Rectal smooth muscle tissue (tissue), 1 donor: ENCODE measurements around the gene CDK9.
A peak's percentile ranks its signal among the peaks of the same experiment; 100 is the strongest.

Experiments
- H3K27ac ChIP-seq: one replicate; pipeline ENCODE4 v1.7.0; 2013; ENCODE audit warnings: low read depth, low read length, inconsistent platforms
- H3K27me3 ChIP-seq: one replicate; pipeline ENCODE4 v1.7.0; 2013; ENCODE audit warnings: low read length; ENCODE audit not compliant: control insufficient read depth, insufficient read depth
- H3K36me3 ChIP-seq: one replicate; pipeline ENCODE4 v1.7.0; 2013; ENCODE audit warnings: low read length; ENCODE audit not compliant: control insufficient read depth, insufficient read depth
- H3K4me1 ChIP-seq: one replicate; pipeline ENCODE4 v1.7.0; 2013; ENCODE audit warnings: low read length; ENCODE audit not compliant: control insufficient read depth, insufficient read depth
- H3K4me3 ChIP-seq: one replicate; pipeline ENCODE4 v1.7.0; 2013; ENCODE audit warnings: low read length
- H3K9ac ChIP-seq: one replicate; pipeline ENCODE4 v1.7.0; 2013; ENCODE audit warnings: low read length

Gene CDK9

DNA sequence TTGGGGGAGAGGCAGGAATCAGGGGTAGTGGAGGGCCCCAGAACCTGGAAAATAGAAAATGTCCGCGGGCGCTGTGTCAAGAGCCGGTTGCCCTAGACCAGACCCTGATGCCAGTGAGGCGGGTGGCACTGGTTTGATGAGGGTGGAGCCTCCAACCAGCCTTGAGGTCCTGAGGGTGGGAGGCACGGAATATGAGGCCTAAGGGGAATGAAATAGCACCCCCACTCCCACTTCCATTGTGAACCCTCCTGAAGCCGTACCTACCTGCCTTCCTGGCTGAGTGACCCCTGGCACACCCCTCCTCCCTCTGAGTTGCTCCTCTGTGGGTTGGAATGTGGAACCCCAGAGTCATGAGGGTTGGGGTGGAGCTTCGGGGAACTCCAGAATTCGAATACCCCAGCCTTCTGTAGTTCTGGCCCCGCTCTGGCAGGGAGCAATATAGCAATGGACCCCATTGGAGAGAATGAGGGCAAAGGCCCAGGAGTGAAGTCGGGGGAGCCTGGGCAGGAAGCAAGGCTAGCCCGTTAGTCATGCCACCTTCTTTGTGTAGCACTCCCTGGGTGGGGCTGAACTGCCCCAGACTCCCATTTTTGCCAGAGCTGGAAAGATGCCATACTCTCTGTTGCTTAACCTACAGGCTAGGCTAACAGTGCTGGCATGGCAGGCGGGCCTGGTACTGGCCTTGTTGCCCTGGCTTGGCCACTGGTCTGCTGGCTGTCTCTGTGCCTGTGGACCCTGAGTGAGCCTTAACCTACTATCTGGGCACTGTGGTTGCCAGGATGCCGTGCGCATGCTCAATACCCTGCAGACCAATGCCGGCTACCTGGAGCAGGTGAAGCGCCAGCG is 17.9 kb downstream of the CDK9 start:
- Histone ChIP-seq H3K36me3 (peaks cover 11% of the 10 kb centered on the region), H3K9ac (peak overlapping the region; percentile 79), H3K27me3 (no peaks in the 10 kb centered on the region), H3K4me3 (peak overlapping the region; percentile 88), H3K4me1 (peaks cover 10% of the 10 kb centered on the region), H3K27ac (peak overlapping the region; percentile 80)

DNA sequence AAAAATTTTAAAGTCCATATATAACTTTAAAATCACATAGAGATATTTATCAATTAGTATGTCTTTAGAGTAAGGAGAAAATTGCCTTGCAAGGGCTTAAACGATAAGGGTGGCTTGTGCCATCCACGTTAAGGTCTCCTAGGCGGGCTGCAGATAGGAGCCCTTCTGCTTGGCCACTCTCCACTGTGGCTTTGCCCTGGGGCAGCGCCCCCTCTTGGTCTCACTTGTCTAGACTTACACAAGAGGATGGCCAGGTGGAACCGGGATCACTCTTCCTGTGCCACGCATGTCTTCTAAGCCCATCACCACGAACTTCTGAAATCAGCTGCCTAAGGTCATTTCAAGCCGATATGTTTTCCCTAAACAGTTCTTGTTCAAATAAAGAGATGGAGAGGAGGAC is 19.8 kb downstream of the CDK9 start:
- H3K27ac ChIP-seq = no peak overlapping the region
- H3K36me3 ChIP-seq = peaks cover 12% of the 10 kb centered on the region
- no peak overlapping the region for H3K9ac ChIP-seq
- no peaks in the 10 kb centered on the region for H3K27me3 ChIP-seq
- no peak overlapping the region for H3K4me3 ChIP-seq
- peaks cover 10% of the 10 kb centered on the region for H3K4me1 ChIP-seq

DNA sequence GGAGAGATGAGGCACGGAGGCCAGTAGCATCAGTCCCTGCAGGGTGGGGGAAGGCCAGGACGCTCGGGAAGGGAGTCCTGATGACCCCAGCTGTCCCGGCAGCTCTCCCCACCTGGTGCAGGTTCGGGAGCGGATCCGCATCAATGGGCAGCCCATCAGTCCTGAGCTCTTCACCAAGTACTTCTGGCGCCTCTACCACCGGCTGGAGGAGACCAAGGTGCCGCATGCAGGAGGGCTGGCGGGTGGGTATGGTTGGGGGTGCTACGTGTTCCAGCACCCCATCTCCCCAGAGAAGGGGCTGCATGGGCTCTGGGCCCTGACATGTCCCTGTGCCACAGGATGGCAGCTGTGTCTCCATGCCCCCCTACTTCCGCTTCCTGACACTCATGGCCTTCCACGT is 21.0 kb downstream of the CDK9 start:
- Histone ChIP-seq H3K27ac (no peak overlapping the region), H3K36me3 (peaks cover 14% of the 10 kb centered on the region), H3K27me3 (no peaks in the 10 kb centered on the region), H3K9ac (no peak overlapping the region), H3K4me3 (no peak overlapping the region), H3K4me1 (peaks cover 10% of the 10 kb centered on the region)

DNA sequence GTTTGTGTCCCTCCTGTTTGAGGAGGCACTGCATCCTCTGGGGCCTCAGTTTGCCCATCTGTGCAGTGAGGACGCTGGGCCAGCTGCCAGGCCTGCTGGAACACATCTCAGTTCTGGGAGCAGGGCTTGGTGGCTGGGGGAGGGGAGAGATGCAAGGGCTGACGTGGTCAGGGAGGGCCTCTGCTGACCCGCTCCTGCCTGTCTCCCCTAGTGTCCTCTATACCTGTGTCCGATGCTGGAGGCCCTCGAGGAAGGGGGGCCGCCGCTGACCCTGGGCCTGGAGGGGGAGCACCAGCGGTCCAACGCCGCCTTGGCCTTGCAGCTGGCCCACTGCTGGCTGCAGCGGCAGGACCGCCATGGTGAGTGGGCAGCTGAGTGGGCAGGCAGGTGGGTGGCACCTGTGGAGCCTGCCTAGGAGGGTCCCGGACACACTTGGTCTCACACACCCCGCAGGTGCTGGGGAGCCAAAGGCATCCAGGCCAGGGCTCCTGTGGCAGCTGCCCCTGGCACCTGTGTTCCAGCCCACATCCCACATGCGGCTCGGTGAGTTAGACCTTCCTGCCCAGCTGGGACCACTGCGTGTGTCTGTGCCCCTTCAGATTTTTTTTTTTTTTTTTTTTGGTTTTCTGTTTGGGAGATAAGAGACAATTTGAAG is 22.6 kb downstream of the CDK9 start:
- Histone ChIP-seq H3K4me1 (peaks cover 9% of the 10 kb centered on the region), H3K27ac (no peak overlapping the region), H3K9ac (no peak overlapping the region), H3K27me3 (no peaks in the 10 kb centered on the region), H3K36me3 (peaks cover 22% of the 10 kb centered on the region), H3K4me3 (no peak overlapping the region)

DNA sequence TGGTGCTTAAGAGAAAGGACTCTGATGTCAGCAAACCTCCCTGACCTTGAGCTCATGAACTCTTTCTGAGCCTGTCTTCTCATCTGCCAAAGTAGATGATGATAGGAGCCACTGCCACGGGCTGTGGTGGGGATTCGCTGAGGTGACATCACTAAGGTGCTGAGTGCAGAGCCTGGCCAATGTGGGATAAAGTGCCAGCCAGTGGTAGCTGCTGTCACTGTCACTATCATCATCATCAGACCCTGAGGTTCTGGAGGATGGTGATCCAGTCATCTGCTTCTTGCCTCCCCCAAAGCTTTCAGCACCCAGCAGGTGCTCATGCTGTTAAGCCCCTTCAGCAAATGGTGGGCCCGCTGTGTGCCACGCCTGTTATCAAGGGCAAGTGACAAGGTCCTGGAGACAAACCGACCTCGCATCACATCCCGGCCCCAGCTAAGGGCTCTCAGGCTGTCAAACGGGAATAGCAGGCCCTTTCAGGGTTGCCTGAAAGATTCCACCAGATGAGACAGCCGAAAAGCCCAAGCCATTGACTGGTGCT is 23.2 kb downstream of the CDK9 start:
- peaks cover 3% of the 10 kb centered on the region for H3K4me1 ChIP-seq
- peaks cover 27% of the 10 kb centered on the region for H3K36me3 ChIP-seq
- H3K27me3 ChIP-seq = no peaks in the 10 kb centered on the region
- H3K27ac ChIP-seq = no peak overlapping the region
- no peak overlapping the region for H3K9ac ChIP-seq
- no peak overlapping the region for H3K4me3 ChIP-seq

DNA sequence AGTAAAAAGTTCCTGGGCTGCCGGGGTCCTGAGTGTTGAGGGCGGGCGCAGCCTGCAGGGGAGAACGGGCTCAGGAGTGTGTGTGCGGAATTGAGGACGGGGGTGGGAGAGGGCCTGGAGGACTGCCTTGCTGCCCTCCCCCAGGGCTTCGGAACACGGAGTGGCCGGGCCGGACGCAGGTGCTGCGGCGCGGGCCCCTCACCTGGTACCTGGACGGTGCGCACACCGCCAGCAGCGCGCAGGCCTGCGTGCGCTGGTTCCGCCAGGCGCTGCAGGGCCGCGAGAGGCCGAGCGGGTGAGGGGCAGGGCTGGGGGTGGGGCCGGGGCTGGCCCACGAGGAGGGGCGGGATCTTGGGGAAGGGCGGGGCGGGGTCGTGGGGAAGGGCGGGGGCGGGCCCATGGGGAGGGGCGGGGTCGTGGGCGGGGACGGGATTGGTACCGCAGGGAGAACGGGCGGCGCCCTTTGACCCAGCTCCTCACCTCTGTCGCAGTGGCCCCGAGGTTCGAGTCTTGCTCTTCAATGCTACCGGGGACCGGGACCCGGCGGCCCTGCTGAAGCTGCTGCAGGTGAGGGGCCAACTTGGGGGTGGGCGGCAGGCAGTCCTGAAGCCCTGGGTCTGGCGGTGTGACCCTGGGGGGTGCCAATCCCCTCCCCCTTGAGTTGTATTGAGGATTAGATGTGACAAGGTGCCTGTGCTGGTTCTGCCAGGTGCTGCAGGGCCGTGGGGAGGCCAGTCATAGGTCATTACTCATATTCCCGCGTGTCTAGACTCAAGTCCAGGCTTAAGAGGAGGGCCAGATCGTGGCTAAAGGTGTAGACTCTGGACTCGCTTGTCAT is 23.9 kb downstream of the CDK9 start:
- H3K4me3 ChIP-seq = no peak overlapping the region
- H3K4me1 ChIP-seq = no peaks in the 10 kb centered on the region
- H3K27ac ChIP-seq = no peak overlapping the region
- H3K36me3 ChIP-seq = peaks cover 28% of the 10 kb centered on the region
- no peaks in the 10 kb centered on the region for H3K27me3 ChIP-seq
- no peak overlapping the region for H3K9ac ChIP-seq

DNA sequence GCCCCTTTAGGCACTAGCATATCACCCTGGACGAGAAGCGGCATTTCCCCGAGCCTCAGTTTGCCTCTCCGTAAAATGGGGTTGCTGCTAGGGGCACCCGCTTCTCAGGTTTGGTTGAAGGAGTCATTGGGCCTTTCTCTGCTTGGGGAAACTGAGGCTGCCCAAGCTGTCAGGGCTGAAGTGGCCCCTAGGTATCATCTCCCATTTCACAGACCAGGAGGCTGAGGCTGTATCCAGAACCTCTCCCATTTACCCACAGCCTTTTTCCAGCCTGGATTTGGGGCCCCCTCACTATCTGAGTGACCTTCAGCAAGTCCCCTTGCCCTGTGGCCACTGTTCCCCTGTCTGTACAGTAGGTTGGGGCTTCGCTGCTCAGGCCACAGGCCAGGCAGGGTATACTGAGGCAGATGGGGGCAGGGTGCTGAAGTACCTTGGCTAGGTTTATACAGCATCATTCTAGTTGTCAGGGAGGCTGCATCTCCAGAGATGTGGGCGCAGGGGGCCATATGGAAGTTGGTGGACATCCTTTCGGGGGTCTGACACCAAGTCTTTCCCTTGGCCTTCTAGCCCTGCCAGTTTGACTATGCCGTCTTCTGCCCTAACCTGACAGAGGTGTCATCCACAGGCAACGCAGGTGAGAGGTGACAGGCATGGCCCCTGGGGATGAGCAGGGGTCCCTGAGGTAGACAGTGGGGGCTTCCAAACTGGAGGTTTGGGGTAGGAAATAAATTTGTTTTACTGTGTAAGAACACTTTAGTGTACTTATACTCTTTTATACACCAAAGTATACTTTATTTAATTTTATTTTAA is 24.7 kb downstream of the CDK9 start:
- Histone ChIP-seq H3K9ac (no peak overlapping the region), H3K27ac (no peak overlapping the region), H3K36me3 (peaks cover 31% of the 10 kb centered on the region), H3K4me1 (no peaks in the 10 kb centered on the region), H3K27me3 (no peaks in the 10 kb centered on the region), H3K4me3 (no peak overlapping the region)

DNA sequence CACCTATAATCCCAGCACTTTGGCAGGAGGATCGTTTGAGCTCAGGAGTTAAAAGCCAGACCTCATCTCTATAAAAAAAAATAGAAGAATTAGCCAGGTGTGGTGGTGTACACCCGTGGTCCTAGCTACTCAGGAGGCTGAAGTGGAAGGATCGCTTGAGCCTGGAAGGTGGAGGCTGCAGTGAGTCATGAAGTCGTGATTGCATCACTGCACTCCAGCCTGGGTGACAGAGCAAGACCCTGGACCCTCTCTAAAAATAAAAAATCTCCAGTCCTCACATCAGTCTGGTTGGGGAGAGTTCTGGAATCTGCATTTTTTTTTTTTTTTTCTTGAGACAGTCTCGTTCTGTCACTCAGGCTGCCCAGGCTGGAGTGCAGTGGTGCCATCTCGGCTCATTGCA is 26.2 kb downstream of the CDK9 start:
- Histone ChIP-seq H3K27me3 (no peaks in the 10 kb centered on the region), H3K36me3 (peaks cover 32% of the 10 kb centered on the region), H3K4me1 (no peaks in the 10 kb centered on the region), H3K9ac (no peak overlapping the region), H3K4me3 (no peak overlapping the region), H3K27ac (no peak overlapping the region)

DNA sequence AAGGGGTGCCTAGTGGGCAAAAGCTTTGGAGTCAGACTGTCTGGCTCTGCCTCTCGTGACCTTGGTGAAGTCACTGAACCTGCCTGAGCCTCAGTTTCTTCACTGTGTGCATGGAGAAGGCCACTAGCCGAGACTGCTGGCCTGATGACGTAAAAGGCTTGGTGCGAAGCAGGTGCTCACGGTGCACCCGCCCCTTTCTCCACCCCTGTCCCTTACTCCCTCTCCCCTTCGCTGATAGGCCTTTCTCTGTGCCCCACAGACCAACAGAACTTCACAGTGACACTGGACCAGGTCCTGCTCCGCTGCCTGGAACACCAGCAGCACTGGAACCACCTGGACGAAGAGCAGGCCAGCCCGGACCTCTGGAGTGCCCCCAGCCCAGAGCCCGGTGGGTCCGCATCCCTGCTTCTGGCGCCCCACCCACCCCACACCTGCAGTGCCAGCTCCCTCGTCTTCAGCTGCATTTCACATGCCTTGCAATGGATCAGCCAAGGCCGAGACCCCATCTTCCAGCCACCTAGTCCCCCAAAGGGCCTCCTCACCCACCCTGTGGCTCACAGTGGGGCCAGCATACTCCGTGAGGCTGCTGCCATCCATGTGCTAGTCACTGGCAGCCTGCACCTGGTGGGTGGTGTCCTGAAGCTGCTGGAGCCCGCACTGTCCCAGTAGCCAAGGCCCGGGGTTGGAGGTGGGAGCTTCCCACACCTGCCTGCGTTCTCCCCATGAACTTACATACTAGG is 27.3 kb downstream of the CDK9 start:
- no peak overlapping the region for H3K9ac ChIP-seq
- peaks cover 30% of the 10 kb centered on the region for H3K36me3 ChIP-seq
- H3K27me3 ChIP-seq = no peaks in the 10 kb centered on the region
- H3K27ac ChIP-seq = no peak overlapping the region
- no peaks in the 10 kb centered on the region for H3K4me1 ChIP-seq
- no peak overlapping the region for H3K4me3 ChIP-seq

DNA sequence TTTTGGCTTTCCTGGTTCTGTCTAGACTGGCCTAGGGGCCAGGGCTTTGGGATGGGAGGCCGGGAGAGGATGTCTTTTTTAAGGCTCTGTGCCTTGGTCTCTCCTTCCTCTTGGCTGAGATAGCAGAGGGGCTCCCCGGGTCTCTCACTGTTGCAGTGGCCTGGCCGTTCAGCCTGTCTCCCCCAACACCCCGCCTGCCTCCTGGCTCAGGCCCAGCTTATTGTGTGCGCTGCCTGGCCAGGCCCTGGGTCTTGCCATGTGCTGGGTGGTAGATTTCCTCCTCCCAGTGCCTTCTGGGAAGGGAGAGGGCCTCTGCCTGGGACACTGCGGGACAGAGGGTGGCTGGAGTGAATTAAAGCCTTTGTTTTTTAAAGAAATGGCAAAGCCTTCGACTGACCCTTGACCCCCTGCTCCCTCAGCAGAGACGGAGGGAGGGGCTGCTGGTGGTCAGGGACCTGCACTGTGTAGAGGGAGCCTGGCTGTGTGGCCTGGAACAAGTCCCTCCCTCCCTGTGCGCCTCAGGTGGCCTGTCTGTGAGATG is 27.9 kb downstream of the CDK9 start:
- Histone ChIP-seq H3K9ac (no peak overlapping the region), H3K27me3 (no peaks in the 10 kb centered on the region), H3K4me1 (no peaks in the 10 kb centered on the region), H3K36me3 (peaks cover 26% of the 10 kb centered on the region), H3K4me3 (no peak overlapping the region), H3K27ac (no peak overlapping the region)
